ENCODE data around the gene PHF23.

Gene PHF23

DNA sequence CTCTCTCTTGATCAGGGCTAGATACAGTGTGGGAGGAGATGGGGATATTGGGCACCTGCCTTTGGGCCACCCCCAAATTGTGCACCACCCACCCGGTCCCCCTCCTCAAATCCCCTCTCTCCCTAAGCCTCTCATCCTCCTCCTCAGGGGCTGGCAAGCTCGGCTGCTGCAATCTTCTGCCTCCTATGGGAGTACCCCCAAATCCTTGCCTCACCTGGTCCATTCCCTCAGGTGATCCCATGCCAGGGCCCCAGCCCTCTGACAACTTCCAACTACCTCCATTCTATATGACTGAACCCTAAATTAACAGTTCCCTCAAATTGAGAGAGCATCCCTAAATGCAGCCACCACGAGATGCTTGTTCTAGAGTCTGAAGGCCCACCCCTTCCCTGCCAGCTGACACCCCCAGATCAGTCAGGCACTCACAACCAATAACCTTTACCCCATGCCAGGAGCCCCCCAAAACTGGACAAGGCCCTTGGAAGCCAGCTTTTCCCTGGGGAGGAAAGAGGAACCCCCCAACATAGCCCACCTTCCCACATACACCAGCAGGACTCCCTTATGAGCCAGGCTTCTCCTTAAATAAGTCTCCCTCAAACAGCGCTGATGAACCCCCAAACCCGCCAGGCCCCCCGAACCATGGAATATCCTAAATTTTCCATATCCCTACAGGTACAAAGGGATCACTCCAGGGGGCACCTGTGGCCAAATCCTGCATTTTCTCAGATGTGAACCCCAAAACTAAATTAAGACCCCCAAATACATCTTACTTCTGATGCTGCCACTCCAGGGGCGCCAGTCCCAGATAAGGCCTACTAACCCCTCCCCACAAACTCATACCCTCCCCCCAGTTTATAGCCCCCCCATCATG, 22.8 kb downstream of the PHF23 start:
- H3K36me3 ChIP-seq (ENCODE audit: control insufficient read depth, insufficient read depth, low read length): no peaks in the 10 kb centered on the region
- H3K4me1 ChIP-seq: peaks cover 40% of the 10 kb centered on the region

DNA sequence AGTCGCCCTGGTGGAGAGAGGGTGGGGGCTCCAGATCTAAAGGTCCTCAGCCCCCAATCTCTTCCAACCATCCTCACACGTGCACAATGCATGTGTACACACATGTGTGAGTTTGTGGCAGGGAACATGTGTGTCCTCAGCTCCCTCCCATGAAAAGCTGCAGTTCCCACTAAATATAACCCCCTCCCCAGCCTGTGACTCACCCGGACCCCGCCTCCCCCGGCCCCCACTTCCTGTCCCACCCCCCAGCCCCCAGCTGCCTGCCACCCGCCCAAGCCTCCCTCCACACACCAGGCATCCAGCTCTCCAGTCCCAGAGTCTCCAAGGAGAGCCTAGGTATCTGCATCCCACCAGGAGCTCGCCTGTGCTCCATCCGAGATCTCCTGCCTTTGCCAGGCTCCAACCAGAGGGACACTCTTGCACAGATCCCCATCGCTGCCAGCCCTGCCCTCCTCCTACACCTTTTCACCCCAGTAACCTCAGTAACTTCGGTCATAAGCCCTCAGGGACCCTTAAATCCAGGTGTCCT, 23.5 kb downstream of the PHF23 start:
- Histone ChIP-seq H3K27me3 (ENCODE audit: control insufficient read depth, insufficient read depth, low read length) (no peaks in the 10 kb centered on the region), H3K4me2 (ENCODE audit: low read length) (peak overlapping the region; percentile 89), H3K79me2 (peaks cover 11% of the 10 kb centered on the region), H2AFZ (no peak overlapping the region), H3K4me3 (ENCODE audit: low read depth, low read length) (peak overlapping the region; percentile 54), H3K4me1 (peaks cover 33% of the 10 kb centered on the region), H3K27ac (peak overlapping the region; percentile 74), H3K9ac (no peak overlapping the region), H3K36me3 (ENCODE audit: control insufficient read depth, insufficient read depth, low read length) (no peaks in the 10 kb centered on the region), H3K9me3 (ENCODE audit: control insufficient read depth, low read length) (no peaks in the 10 kb centered on the region)
- TF ChIP-seq, protein P1, sequence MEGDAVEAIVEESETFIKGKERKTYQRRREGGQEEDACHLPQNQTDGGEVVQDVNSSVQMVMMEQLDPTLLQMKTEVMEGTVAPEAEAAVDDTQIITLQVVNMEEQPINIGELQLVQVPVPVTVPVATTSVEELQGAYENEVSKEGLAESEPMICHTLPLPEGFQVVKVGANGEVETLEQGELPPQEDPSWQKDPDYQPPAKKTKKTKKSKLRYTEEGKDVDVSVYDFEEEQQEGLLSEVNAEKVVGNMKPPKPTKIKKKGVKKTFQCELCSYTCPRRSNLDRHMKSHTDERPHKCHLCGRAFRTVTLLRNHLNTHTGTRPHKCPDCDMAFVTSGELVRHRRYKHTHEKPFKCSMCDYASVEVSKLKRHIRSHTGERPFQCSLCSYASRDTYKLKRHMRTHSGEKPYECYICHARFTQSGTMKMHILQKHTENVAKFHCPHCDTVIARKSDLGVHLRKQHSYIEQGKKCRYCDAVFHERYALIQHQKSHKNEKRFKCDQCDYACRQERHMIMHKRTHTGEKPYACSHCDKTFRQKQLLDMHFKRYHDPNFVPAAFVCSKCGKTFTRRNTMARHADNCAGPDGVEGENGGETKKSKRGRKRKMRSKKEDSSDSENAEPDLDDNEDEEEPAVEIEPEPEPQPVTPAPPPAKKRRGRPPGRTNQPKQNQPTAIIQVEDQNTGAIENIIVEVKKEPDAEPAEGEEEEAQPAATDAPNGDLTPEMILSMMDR (IDR thresholded peaks at IDR 0.05): no peak

More for the DNA sequence above, 22.8 kb downstream of the PHF23 start:
- peak overlapping the region; percentile 74 for H3K27ac ChIP-seq
- peak overlapping the region; percentile 89 for H3K4me2 ChIP-seq (ENCODE audit: low read length)
- TF ChIP-seq, protein P1 (IDR thresholded peaks at IDR 0.05): no peak
- H3K27me3 ChIP-seq (ENCODE audit: control insufficient read depth, insufficient read depth, low read length): no peaks in the 10 kb centered on the region
- no peak overlapping the region for H2AFZ ChIP-seq
- H3K9me3 ChIP-seq (ENCODE audit: control insufficient read depth, low read length): no peaks in the 10 kb centered on the region
- peak overlapping the region; percentile 54 for H3K4me3 ChIP-seq (ENCODE audit: low read depth, low read length)
- peak overlapping the region; percentile 82 for H3K9ac ChIP-seq
- H3K79me2 ChIP-seq: peaks cover 14% of the 10 kb centered on the region

GRCh38 chr17:7215136-7215638, 24.1 kb downstream of the PHF23 start:
- Histone ChIP-seq H3K4me1 (peaks cover 33% of the 10 kb centered on the region), H3K9ac (no peak overlapping the region), H3K27ac (peak overlapping the region; percentile 71), H3K36me3 (ENCODE audit: control insufficient read depth, insufficient read depth, low read length) (no peaks in the 10 kb centered on the region), H3K4me3 (ENCODE audit: low read depth, low read length) (peak overlapping the region; percentile 50), H2AFZ (no peak overlapping the region), H3K79me2 (peaks cover 11% of the 10 kb centered on the region), H3K9me3 (ENCODE audit: control insufficient read depth, low read length) (no peaks in the 10 kb centered on the region), H3K27me3 (ENCODE audit: control insufficient read depth, insufficient read depth, low read length) (no peaks in the 10 kb centered on the region), H3K4me2 (ENCODE audit: low read length) (peak overlapping the region; percentile 71)
- TF ChIP-seq, protein P1 (IDR thresholded peaks at IDR 0.05): no peak

- peaks cover 33% of the 10 kb centered on the region for H3K4me1 ChIP-seq
- H3K27ac ChIP-seq: peak overlapping the region; percentile 71
- H3K4me2 ChIP-seq (ENCODE audit: low read length): peak overlapping the region; percentile 71
- no peaks in the 10 kb centered on the region for H3K27me3 ChIP-seq (ENCODE audit: control insufficient read depth, insufficient read depth, low read length)
- no peaks in the 10 kb centered on the region for H3K9me3 ChIP-seq (ENCODE audit: control insufficient read depth, low read length)
- H3K79me2 ChIP-seq: peaks cover 11% of the 10 kb centered on the region
- H3K9ac ChIP-seq: no peak overlapping the region
- TF ChIP-seq, protein P1 (IDR thresholded peaks at IDR 0.05): peak; percentile 64
- H3K36me3 ChIP-seq (ENCODE audit: control insufficient read depth, insufficient read depth, low read length): no peaks in the 10 kb centered on the region
- peak overlapping the region; percentile 50 for H3K4me3 ChIP-seq (ENCODE audit: low read depth, low read length)
- H2AFZ ChIP-seq: peak overlapping the region; percentile 63
These were observed 24.7 kb downstream of the PHF23 start for GRCh38 chr17:7214300-7215135.

Data from parathyroid adenoma (tissue), 2 donors.